Cardiac muscle cell (in vitro differentiated cells and primary cell): ENCODE results near the gene HPS1. TPM values are rescaled to one million over a fixed set of nuclear protein-coding genes. Genes with fewer than 3 reads are reported as not detected.

ENCODE experiments used
- DNase-seq, 2 donors: peaks; one replicate each; pipeline versions ENCODE4 v3.0.0 to v3.0.0-alpha.2; 2010 to 2017; ENCODE audit warnings: low read depth in 1 of 2, low spot score in 1 of 2
- H3K27ac ChIP-seq: fragments of 200-600 bp; sonication (generic); 2 replicates; pipeline ENCODE4 v1.5.1; 2016
- H3K27me3 ChIP-seq: fragments of 200-600 bp; sonication (generic); 2 replicates; pipeline ENCODE4 v1.6.0; 2016; ENCODE audit warnings: control low read depth
- H3K36me3 ChIP-seq: fragments of 200-600 bp; sonication (generic); 2 replicates; pipeline ENCODE4 v1.5.1; 2016; ENCODE audit warnings: control low read depth
- H3K4me1 ChIP-seq: fragments of 200-600 bp; sonication (generic); 2 replicates; pipeline ENCODE4 v1.8.1; 2017; ENCODE audit warnings: low read depth, mild to moderate bottlenecking, mixed run types
- H3K4me3 ChIP-seq: fragments of 200-600 bp; sonication (generic); 2 replicates; pipeline ENCODE4 v1.5.1; 2016; ENCODE audit warnings: mild to moderate bottlenecking
- H3K9me3 ChIP-seq: fragments of 200-600 bp; sonication (generic); 2 replicates; pipeline ENCODE4 v1.5.1; 2017; ENCODE audit warnings: low read depth, mild to moderate bottlenecking, control low read depth
- CTCF ChIP-seq: IDR thresholded peaks from 2 replicates; pipeline ENCODE4 v1.5.1; 2012; ENCODE audit warnings: low read depth, mild to moderate bottlenecking, low read length
- polyA plus RNA-seq: library from polyadenylated mRNA; unstranded; fragments of >200 nt; fragmentation: Nextera tagmentation; extraction: Ambion mirVana; gene quantifications from 2 replicates; pipeline ENCODE4 v1.2.1, GENCODE V29; 2016
- total RNA-seq: library from RNA; depleted of rRNA; stranded (reverse); fragments of >200 nt; gene quantifications from 2 replicates; pipeline ENCODE4 v1.2.3, GENCODE V29; 2016

The HPS1 gene
- total and polyA plus RNA-seq, 2 experiments from 2014 or later = 58.6 to 60.9 TPM

GRCh38 chr10:98377001-98377400, 69.7 kb downstream of the HPS1 start:
- DNase-seq = no peak
- TF ChIP-seq CTCF = no peak
- H3K4me1 ChIP-seq = peaks cover 40% of the 10 kb centered on the region
- H3K36me3 ChIP-seq = no peaks in the 10 kb centered on the region
- no peaks in the 10 kb centered on the region for H3K9me3 ChIP-seq
- no peaks in the 10 kb centered on the region for H3K27me3 ChIP-seq
- no peak overlapping the region for H3K4me3 ChIP-seq
- H3K27ac ChIP-seq = no peak overlapping the region

- TF ChIP-seq CTCF = no peak
- Histone ChIP-seq H3K4me3 (no peak overlapping the region), H3K4me1 (peaks cover 41% of the 10 kb centered on the region), H3K9me3 (no peaks in the 10 kb centered on the region), H3K27me3 (no peaks in the 10 kb centered on the region), H3K36me3 (no peaks in the 10 kb centered on the region), H3K27ac (peak overlapping the region; percentile 94)
- DNase-seq = peak in 1 of 2 donors; percentile 36
Measured at GRCh38 chr10:98376485-98376884, 70.2 kb downstream of the HPS1 start.

- H3K27ac ChIP-seq = peak overlapping the region; percentile 94
- no peaks in the 10 kb centered on the region for H3K36me3 ChIP-seq
- no peaks in the 10 kb centered on the region for H3K9me3 ChIP-seq
- H3K4me1 ChIP-seq = peaks cover 55% of the 10 kb centered on the region
- no peak overlapping the region for H3K4me3 ChIP-seq
- no peaks in the 10 kb centered on the region for H3K27me3 ChIP-seq
- peak in 1 of 2 donors; percentile 59 for DNase-seq
- no peak for TF ChIP-seq CTCF
Measured at GRCh38 chr10:98374217-98374985, 72.3 kb downstream of the HPS1 start.

- Histone ChIP-seq H3K4me3 (no peak overlapping the region), H3K36me3 (no peaks in the 10 kb centered on the region), H3K27ac (peak overlapping the region; percentile 94), H3K4me1 (peaks cover 55% of the 10 kb centered on the region), H3K9me3 (no peaks in the 10 kb centered on the region), H3K27me3 (no peaks in the 10 kb centered on the region)
- TF ChIP-seq CTCF = no peak
- peak; percentile 20 to 79 for DNase-seq
Measured at GRCh38 chr10:98373260-98374040, 73.3 kb downstream of the HPS1 start.

- no peak for TF ChIP-seq CTCF
- Histone ChIP-seq H3K27ac (peak overlapping the region; percentile 4), H3K4me3 (no peak overlapping the region), H3K36me3 (no peaks in the 10 kb centered on the region), H3K9me3 (no peaks in the 10 kb centered on the region), H3K27me3 (no peaks in the 10 kb centered on the region), H3K4me1 (peaks cover 47% of the 10 kb centered on the region)
- no peak for DNase-seq
Measured at GRCh38 chr10:98370831-98371820, 75.6 kb downstream of the HPS1 start.
